GM19455 (cell line): Measurements from ENCODE around the gene BICD2.

Experiments
- ATAC-seq: cut with Tn5 transposase; IDR thresholded peaks from one replicate; pipeline ENCODE4 v1.9.1; 2021; ENCODE audit not compliant: unreplicated experiment

Gene BICD2

GRCh38 chr9:92671323-92671722 is 93.3 kb downstream of the BICD2 start:
- ATAC-seq = no peak

DNA sequence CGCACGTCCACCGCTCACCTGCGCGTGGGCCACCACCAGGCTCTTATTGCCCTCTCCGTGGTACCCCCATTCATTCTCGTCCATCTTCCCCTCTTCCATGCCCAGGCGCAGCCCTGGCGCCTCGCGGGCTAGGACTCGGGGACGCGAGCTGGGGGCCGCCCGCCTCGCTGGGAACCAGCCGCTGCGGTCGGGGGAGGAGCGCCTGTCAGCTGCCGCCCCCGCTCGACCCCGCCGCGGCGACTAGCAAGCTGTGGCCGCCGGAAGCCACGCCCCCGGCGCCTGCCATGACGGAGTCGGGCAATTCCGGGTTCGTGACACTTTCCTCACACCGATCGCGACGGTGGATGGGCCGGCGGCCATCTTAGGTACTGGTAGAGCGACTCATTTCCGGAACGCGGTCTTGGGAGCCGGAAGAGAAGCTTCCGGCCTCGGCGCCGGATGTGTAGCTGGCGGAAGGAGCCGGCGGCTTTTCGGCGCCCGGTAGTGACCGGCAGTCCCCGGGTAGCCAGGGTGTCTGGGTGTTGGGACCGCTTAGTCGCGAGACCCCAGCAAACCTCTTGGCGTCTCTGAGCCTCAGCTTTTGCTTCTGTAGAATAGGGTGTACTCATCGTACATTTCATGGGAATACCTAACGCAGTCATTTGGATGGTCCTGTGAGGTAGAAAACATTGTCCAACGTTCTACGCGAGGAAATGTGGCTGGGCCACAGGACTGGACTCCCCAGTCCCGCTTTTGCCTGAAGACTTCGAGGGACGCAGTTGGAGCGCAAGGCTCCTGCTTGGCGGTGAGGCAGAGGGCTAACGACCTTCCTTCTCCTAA is 94.5 kb downstream of the BICD2 start, which contains the start of gene IPPK:
IPPK (minus strand) TSS at position 242 of the 819 bp plus-strand sequence; CDS start at position 99, 143 bp downstream.
- ATAC-seq = peak; percentile 85

- ATAC-seq = peak; percentile 9
These were observed 95.1 kb downstream of the BICD2 start for GRCh38 chr9:92669527-92669889.

DNA sequence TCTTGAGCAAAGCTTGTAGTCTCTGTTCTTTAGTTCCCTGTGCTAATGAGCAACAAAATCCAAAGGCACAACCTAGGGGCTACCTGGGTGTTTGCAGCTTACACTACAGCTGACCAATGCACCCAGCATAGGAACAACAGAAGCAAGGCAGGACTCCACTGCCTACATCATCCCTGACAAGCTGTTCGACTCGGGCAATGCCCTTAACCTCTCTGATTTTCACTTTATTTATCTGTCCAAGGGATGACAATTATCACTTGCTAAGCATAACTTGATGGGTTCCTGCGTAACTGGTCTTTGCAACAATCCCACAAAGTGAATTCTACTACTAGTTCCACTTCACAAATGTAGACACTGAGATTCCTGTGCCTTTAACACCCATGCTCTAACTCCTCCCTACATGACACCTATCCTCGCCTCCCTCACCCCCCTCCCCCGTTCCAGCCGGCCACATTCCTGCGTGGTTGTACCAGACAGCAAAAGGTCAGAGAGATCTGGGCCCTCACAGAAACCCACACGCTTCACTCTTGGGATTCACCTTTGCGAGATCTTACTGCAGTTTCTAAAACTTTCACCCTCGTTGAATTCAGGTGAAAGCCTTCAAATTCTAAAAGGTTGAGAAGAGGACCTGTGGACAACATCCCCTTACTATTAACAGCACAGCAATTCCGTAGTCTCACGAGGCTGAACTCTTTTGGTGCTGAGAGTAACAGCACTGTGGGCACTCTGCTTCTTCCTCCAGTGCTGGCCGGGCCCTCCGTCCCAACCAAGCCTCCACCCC is 95.7 kb downstream of the BICD2 start:
- ATAC-seq = no peak

GRCh38 chr9:92666912-92667532 is 97.6 kb downstream of the BICD2 start:
- ATAC-seq = no peak

DNA sequence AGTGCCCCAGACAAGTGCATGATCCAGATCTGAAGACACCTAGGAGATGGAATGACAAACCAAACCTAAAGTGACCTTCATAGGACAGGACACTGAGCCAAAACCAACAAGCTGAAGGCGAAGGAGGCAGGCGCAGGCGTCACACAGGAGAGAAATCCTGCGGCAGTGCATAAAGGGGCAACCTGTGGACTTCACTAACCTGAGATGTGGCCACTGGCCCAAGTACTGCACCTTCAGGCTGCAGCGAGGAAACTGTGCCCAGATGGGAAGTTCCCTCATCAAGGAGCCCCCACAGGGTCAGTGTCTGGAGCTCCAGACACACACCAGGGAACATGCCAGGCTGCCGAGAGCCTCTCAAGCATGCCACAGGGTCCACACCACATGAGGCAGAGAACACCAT is 98.4 kb downstream of the BICD2 start:
- no peak for ATAC-seq

GRCh38 chr9:92665836-92666235 is 98.8 kb downstream of the BICD2 start:
- ATAC-seq = no peak

DNA sequence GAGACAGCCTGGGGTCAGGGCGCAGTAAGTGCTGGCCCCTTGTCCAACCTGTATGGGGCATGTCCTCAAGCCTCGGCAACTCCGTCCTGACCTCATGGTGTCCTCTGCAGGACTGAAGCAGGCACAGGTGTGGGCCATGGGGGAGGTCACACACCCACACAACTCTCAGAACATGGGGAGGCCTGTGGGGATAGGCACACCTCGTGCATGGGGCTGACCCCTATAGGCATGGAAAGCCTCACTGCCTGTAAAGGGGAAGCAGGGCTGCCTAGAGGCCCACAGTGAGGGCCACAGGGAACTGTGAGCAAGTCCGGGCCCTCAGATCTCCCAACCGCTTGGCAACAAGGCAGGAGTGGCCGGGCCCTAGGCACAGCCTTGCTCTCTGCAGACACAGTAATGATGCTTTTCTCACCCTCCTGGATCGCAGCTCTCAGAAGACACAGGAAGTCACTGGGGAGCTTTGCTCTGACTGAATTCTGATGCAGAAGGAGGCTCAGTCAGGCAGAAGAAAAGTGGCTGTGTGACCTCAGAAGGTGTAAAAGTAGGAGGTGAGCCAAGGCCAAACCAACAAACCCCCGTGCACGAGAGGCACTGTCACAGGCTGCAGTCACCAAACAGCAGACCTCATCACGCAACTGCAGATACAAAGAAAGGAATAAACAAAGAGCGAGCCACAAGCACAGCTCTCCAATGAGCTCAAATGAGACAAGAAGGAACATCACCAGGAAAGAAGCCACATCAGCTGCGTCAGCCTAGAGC is 100.1 kb downstream of the BICD2 start:
- no peak for ATAC-seq

DNA sequence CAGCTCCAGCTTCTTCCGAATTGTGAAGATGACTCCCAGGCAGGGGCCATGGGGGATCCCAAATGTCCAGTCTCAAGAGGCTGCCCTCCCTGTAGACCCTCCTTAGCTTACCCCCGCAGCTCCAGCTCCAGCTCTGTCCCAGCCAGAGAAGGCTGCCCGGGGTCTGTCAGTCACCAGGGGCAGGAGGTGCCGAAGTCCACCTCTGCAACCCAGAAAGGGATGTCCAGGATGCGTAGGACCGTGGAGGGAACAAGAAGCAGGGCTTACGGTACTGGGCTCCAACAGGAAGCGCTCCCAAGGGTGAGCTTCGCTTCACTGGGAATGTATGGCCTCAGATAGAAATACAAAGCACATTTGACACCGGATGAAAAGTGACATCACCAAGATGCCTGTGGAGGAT is 100.7 kb downstream of the BICD2 start:
- ATAC-seq = no peak

DNA sequence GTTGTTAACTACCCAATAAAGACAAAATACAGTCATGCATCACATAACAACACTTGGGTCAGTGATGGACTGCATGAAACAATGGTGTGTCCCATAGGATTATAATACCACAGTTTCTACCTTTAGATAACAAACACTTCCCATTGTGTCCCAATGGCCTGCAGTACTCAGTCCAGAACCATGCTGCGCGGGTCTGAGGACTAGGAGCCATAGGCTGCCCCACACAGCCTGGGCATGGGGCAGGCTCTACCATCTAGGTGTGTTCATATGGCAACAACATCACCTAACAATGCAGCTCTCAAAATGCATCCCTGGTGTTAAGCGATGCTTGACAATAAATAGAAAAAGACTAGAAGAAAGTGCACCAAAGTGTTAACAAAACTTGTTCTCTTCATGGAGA is 101.5 kb downstream of the BICD2 start:
- no peak for ATAC-seq

DNA sequence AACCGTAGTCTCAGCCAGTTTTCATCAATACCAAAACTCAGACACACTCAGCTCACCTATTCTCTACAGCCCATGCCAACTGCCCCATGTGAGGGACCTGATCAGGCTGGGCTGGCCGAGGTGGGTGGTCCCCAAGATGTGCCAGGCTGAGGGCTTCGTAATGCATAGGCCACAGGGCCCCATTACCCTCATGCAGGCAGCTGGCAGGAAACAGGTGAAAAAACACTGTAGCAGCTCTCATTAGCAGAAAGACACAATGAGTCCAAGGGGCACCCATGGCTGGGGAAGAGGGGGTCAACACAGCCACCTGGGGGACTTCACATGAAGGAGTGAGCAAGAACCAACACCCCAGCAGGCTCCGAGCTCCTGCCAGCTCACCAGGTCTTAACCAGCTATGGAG is 102.9 kb downstream of the BICD2 start:
- no peak for ATAC-seq
